ENCODE data around the gene ALDH18A1. TPM values are rescaled to one million over a fixed set of nuclear protein-coding genes. Genes with fewer than 3 reads are reported as not detected.

The ALDH18A1 gene
- polyA plus RNA-seq, 2 of the 4 experiments (the other 2 are of a cell fraction) = 41.8 to 69.9 TPM

- TF ChIP-seq MAFK (IDR thresholded peaks at IDR 0.05; ENCODE audit: partially characterized antibody) = no peak
- no peak for TF ChIP-seq CEBPB (IDR thresholded peaks at IDR 0.05)
- TF ChIP-seq FOSL2 (IDR thresholded peaks at IDR 0.05) = no peak
- no peak for TF ChIP-seq FOSL2 (CRISPR knock-in tag; IDR thresholded peaks at IDR 0.05)
- TF ChIP-seq SMC3 (IDR thresholded peaks at IDR 0.05) = no peak
- no peak for TF ChIP-seq POLR2AphosphoS2 (conservative IDR thresholded peaks at IDR 0.05; ENCODE audit: low read length)
Observed at GRCh38 chr10:95661818-95662217, 5.3 kb upstream of the ALDH18A1 start (continued).

GRCh38 chr10:95660283-95660682, 3.8 kb upstream of the ALDH18A1 start:
- Histone ChIP-seq H3K4me3 (no peak overlapping the region), H3K4me1 (peaks cover 10% of the 10 kb centered on the region; the same call in 1 of the 3 replicates), H3K9me3 (no peaks in the 10 kb centered on the region), H3K4me2 (no peak overlapping the region), H3K27ac (no peak overlapping the region)
- POLR2A ChIA-PET = no interaction called here
- FAIRE-seq = no peak
- ATAC-seq = no peak
- no peak for DNase-seq (ENCODE audit: low read depth in 1 of 2, low spot score in 1 of 2)
- CTCF ChIA-PET = interaction anchor here (0.9 to 4.4 kb wide), 2 partner anchors 34 to 297 kb away, joined by 3 to 22 read pairs; partner anchors contain the start of gene TCTN3
- TF ChIP-seq MAZ (IDR thresholded peaks at IDR 0.05; ENCODE audit: borderline replicate concordance, low read depth, low read length) (no peak), TP53 (CRISPR knock-in tag; IDR thresholded peaks at IDR 0.05) (no peak), RNF2 (IDR thresholded peaks at IDR 0.05; ENCODE audit: borderline replicate concordance, low read depth) (no peak), EP300 (IDR thresholded peaks at IDR 0.05) (no peak), PBX3 (IDR thresholded peaks at IDR 0.05) (no peak), ZC3H11A (IDR thresholded peaks at IDR 0.05) (no peak), CBX8 (IDR thresholded peaks at IDR 0.05) (no peak), FOSB (CRISPR knock-in tag; IDR thresholded peaks at IDR 0.05) (no peak), HEYL (CRISPR knock-in tag; IDR thresholded peaks at IDR 0.05) (no peak), CTCF (IDR thresholded peaks at IDR 0.05) (no peak), CBX2 (IDR thresholded peaks at IDR 0.05; ENCODE audit: borderline replicate concordance, low read depth) (no peak), POLR2AphosphoS2 (conservative IDR thresholded peaks at IDR 0.05; ENCODE audit: low read length) (no peak), HMGXB4 (CRISPR knock-in tag; IDR thresholded peaks at IDR 0.05; ENCODE audit: borderline replicate concordance) (no peak)

GRCh38 chr10:95657250-95657649, 739 bp upstream of the ALDH18A1 start:
- Histone ChIP-seq H3K27ac (peak overlapping the region; percentile 86 to 95), H3K4me2 (peak overlapping the region; percentile 91), H3K4me1 (peaks cover 16% of the 10 kb centered on the region; the same call in 1 of the 3 replicates), H3K9me3 (no peaks in the 10 kb centered on the region), H3K4me3 (peak overlapping the region; percentile 80)
- ChIA-PET CTCF (interaction anchor here (0.7 to 1.2 kb wide), 3 partner anchors 14 to 713 kb away, joined by 3 to 6 read pairs (median 4); partner anchors contain the start of gene TCTN3), POLR2A (interaction anchor here (0.6 kb wide), 1 partner anchor 37 kb away, joined by 4 read pairs; the partner anchor contains the start of gene TCTN3)
- DNase-seq (ENCODE audit: low read depth in 1 of 2, low spot score in 1 of 2) (no peak), ATAC-seq (no peak), FAIRE-seq (no peak)
- 72% methylated on average over 1 of the region's 1 CpG for WGBS (ENCODE audit: missing lambda C conversion rate)
- TF ChIP-seq HOXA7 (CRISPR knock-in tag; IDR thresholded peaks at IDR 0.05) (no peak), POLR2A (IDR thresholded peaks at IDR 0.05; ENCODE audit: low read length) (no peak), CEBPB (IDR thresholded peaks at IDR 0.05) (no peak), RCOR1 (IDR thresholded peaks at IDR 0.05; ENCODE audit: low read depth, low read length) (no peak), ESRRA (IDR thresholded peaks at IDR 0.05; ENCODE audit: borderline replicate concordance, low read length) (no peak), NPAS2 (CRISPR knock-in tag; IDR thresholded peaks at IDR 0.05; ENCODE audit: borderline replicate concordance) (no peak), E2F6 (IDR thresholded peaks at IDR 0.05; ENCODE audit: borderline replicate concordance, low read depth) (no peak)
